HL-60 (cell line): Measurements from ENCODE around the gene DPP8.

Experiments used
- DNase-seq, 2 experiments: peaks; one replicate each; pipeline ENCODE4 v3.0.0-alpha.2; 2010 to 2020; ENCODE audit warnings: low read depth in 1 of 2, low spot score in 1 of 2
- H3K27ac ChIP-seq: fragments of 250-450 bp; sonication (Bioruptor Pico); replicated peaks from 2 replicates; pipeline ENCODE4 v1.5.1; 2020; ENCODE audit warnings: mild to moderate bottlenecking, moderate library complexity
- H3K27me3 ChIP-seq: fragments of 250-450 bp; sonication (Bioruptor Pico); 2 replicates; pipeline ENCODE4 v1.5.1; 2021; ENCODE audit warnings: mild to moderate bottlenecking, moderate library complexity; ENCODE audit not compliant: insufficient read depth, poor library complexity, severe bottlenecking
- H3K4me3 ChIP-seq: replicated peaks from 2 replicates; pipeline ENCODE4 v1.5.1; 2011; ENCODE audit warnings: mild to moderate bottlenecking, control low read depth, low read length; ENCODE audit not compliant: insufficient read depth
- GABPA ChIP-seq: IDR thresholded peaks from 2 replicates; pipeline ENCODE4 v1.6.1; 2012; ENCODE audit warnings: low read depth
- POLR2AphosphoS5 ChIP-seq: IDR thresholded peaks from 2 replicates; pipeline ENCODE4 v1.6.1; 2012; ENCODE audit warnings: low read depth
- SPI1 ChIP-seq: IDR thresholded peaks from 2 replicates; pipeline ENCODE4 v1.6.1; 2012; ENCODE audit warnings: low read depth, mild to moderate bottlenecking, borderline replicate concordance
- TF ChIP-seq, protein P1 (sequence below): IDR thresholded peaks from one replicate; pipeline ENCODE4 v1.5.1; 2011; ENCODE audit warnings: low read length, control low read depth, inconsistent platforms; ENCODE audit not compliant: insufficient read depth
- TF ChIP-seq, protein P2 (sequence below): IDR thresholded peaks from 2 replicates; pipeline ENCODE4 v1.6.1; 2012; ENCODE audit warnings: low read depth; ENCODE audit not compliant: insufficient replicate concordance

DPP8 gene

DNA sequence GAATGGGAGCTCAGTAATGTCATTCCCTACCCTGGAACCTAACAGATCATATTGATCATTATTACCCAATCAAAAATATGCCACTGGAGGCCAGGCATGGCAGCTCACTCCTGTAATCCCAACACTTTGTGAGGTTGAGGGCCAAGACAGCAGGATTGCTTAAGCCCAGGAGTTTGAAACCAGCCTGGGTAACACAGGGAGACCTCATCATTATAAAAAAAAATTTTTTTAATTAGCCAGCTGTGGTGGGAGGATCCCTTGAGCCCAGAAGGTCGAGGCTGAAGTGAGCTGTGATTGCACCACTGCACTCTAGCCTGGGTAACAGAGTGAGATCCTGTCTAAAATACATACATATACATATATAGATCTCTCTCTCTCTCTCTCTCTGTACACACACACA lies 104.9 kb downstream of the DPP8 start:
- no peak overlapping the region for H3K27ac ChIP-seq
- no peak for TF ChIP-seq GABPA
- TF ChIP-seq, protein P1, sequence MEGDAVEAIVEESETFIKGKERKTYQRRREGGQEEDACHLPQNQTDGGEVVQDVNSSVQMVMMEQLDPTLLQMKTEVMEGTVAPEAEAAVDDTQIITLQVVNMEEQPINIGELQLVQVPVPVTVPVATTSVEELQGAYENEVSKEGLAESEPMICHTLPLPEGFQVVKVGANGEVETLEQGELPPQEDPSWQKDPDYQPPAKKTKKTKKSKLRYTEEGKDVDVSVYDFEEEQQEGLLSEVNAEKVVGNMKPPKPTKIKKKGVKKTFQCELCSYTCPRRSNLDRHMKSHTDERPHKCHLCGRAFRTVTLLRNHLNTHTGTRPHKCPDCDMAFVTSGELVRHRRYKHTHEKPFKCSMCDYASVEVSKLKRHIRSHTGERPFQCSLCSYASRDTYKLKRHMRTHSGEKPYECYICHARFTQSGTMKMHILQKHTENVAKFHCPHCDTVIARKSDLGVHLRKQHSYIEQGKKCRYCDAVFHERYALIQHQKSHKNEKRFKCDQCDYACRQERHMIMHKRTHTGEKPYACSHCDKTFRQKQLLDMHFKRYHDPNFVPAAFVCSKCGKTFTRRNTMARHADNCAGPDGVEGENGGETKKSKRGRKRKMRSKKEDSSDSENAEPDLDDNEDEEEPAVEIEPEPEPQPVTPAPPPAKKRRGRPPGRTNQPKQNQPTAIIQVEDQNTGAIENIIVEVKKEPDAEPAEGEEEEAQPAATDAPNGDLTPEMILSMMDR = no peak
- TF ChIP-seq SPI1 = no peak
- TF ChIP-seq, protein P2, sequence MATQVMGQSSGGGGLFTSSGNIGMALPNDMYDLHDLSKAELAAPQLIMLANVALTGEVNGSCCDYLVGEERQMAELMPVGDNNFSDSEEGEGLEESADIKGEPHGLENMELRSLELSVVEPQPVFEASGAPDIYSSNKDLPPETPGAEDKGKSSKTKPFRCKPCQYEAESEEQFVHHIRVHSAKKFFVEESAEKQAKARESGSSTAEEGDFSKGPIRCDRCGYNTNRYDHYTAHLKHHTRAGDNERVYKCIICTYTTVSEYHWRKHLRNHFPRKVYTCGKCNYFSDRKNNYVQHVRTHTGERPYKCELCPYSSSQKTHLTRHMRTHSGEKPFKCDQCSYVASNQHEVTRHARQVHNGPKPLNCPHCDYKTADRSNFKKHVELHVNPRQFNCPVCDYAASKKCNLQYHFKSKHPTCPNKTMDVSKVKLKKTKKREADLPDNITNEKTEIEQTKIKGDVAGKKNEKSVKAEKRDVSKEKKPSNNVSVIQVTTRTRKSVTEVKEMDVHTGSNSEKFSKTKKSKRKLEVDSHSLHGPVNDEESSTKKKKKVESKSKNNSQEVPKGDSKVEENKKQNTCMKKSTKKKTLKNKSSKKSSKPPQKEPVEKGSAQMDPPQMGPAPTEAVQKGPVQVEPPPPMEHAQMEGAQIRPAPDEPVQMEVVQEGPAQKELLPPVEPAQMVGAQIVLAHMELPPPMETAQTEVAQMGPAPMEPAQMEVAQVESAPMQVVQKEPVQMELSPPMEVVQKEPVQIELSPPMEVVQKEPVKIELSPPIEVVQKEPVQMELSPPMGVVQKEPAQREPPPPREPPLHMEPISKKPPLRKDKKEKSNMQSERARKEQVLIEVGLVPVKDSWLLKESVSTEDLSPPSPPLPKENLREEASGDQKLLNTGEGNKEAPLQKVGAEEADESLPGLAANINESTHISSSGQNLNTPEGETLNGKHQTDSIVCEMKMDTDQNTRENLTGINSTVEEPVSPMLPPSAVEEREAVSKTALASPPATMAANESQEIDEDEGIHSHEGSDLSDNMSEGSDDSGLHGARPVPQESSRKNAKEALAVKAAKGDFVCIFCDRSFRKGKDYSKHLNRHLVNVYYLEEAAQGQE = no peak
- no peak for TF ChIP-seq POLR2AphosphoS5
- DNase-seq = no peak
- H3K27me3 ChIP-seq = no peaks in the 10 kb centered on the region
- no peak overlapping the region for H3K4me3 ChIP-seq

DNA sequence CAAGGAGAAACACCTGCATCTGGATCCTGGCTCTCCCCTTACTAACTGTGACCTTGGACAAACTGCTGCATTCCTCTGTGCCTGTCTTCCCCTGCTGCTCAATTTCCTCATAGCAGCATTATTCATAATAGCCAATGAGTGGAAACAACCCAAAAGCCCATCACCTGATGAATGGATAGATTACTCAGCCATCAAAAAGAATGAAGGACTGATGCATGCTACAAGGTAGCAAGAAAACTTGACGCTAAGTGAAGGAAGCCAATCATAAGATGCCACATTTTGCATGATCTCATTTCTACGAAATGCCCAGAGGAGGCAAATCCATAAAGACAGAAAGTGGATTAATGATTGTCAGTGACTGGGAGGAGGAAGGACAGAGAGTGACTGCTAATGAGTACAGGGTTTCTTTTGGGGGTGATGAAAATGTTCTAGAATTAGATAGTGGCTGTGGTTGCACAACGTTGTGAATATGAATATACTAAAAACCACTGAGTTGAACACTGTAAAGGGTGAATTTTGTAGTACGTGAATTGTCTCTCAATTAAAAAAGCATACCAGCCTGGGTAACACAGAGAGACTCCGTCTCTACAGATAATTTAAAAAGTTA lies 105.9 kb downstream of the DPP8 start:
- no peak for DNase-seq
- no peaks in the 10 kb centered on the region for H3K27me3 ChIP-seq
- TF ChIP-seq SPI1 (no peak), POLR2AphosphoS5 (no peak), GABPA (no peak)
- TF ChIP-seq, protein P2 = no peak
- TF ChIP-seq, protein P1 = no peak

GRCh38 chr15:65410972-65411371 lies 106.5 kb downstream of the DPP8 start:
- Histone ChIP-seq H3K27me3 (no peaks in the 10 kb centered on the region), H3K4me3 (no peak overlapping the region), H3K27ac (no peak overlapping the region)
- no peak for TF ChIP-seq SPI1
- TF ChIP-seq, protein P2 = no peak
- no peak for TF ChIP-seq GABPA
- no peak for TF ChIP-seq POLR2AphosphoS5
- DNase-seq = no peak

More for the DNA sequence above, 105.9 kb downstream of the DPP8 start:
- no peak overlapping the region for H3K27ac ChIP-seq
- H3K4me3 ChIP-seq = no peak overlapping the region

- TF ChIP-seq SPI1 = no peak
- TF ChIP-seq, protein P2 = no peak
- TF ChIP-seq POLR2AphosphoS5 = no peak
- no peak for TF ChIP-seq GABPA
- TF ChIP-seq, protein P1 = no peak
- Histone ChIP-seq H3K27me3 (no peaks in the 10 kb centered on the region), H3K4me3 (no peak overlapping the region), H3K27ac (no peak overlapping the region)
- DNase-seq = no peak
Observed at GRCh38 chr15:65410036-65410435, 107.5 kb downstream of the DPP8 start.
